GM23338 (cell line): ENCODE data around the gene CYP27A1. TPM values are rescaled to one million over a fixed set of nuclear protein-coding genes. Genes with fewer than 3 reads are reported as not detected.

Source experiments
- ATAC-seq: fragments of 200-7000 bp; cut with Tn5 transposase; 3 replicates; pipeline ENCODE4 v1.9.1; 2020
- DNase-seq: peaks from one replicate; pipeline ENCODE4 v3.0.0-alpha.2; 2015; ENCODE audit warnings: low spot score
- H2AFZ ChIP-seq: fragments of 200-600 bp; sonication (generic); 2 replicates; pipeline ENCODE4 v1.8.0; 2016; ENCODE audit warnings: antibody characterized with exemption, mild to moderate bottlenecking, moderate library complexity
- H3F3A ChIP-seq: fragments of 200-600 bp; sonication (generic); replicated peaks from 2 replicates; pipeline ENCODE4 v1.8.0; 2017; ENCODE audit warnings: antibody characterized with exemption, mixed run types, low read depth
- H3K27ac ChIP-seq: fragments of 200-600 bp; sonication (generic); 2 replicates; pipeline ENCODE4 v1.6.1; 2016; ENCODE audit warnings: low read depth
- H3K27me3 ChIP-seq: fragments of 200-600 bp; sonication (generic); 2 replicates; pipeline ENCODE4 v1.8.0; 2016; ENCODE audit warnings: mild to moderate bottlenecking, mixed run types, moderate library complexity; ENCODE audit not compliant: insufficient read depth
- H3K36me3 ChIP-seq: fragments of 200-600 bp; sonication (generic); 2 replicates; pipeline ENCODE4 v1.8.0; 2016; ENCODE audit warnings: mild to moderate bottlenecking; ENCODE audit not compliant: insufficient read depth
- H3K4me1 ChIP-seq: fragments of 200-600 bp; sonication (generic); 2 replicates; pipeline ENCODE4 v1.8.0; 2016; ENCODE audit warnings: mild to moderate bottlenecking, moderate library complexity; ENCODE audit not compliant: insufficient read depth
- H3K4me2 ChIP-seq: fragments of 200-600 bp; sonication (generic); 2 replicates; pipeline ENCODE4 v1.7.1; 2017; ENCODE audit warnings: mixed run types
- H3K4me3 ChIP-seq: fragments of 200-600 bp; sonication (generic); 2 replicates; pipeline ENCODE4 v1.6.1; 2016; ENCODE audit warnings: mixed run types
- H3K79me2 ChIP-seq: fragments of 200-600 bp; sonication (generic); replicated peaks from 2 replicates; pipeline ENCODE4 v1.8.0; 2017; ENCODE audit warnings: mild to moderate bottlenecking; ENCODE audit not compliant: insufficient read depth
- H3K9me2 ChIP-seq: fragments of 200-600 bp; sonication (generic); 2 replicates; pipeline ENCODE4 v1.8.0; 2017; ENCODE audit not compliant: insufficient read depth
- H4K20me1 ChIP-seq: fragments of 200-600 bp; sonication (generic); replicated peaks from 2 replicates; pipeline ENCODE4 v1.8.0; 2017; ENCODE audit warnings: mild to moderate bottlenecking; ENCODE audit not compliant: insufficient read depth
- H3K27ac Mint-ChIP-seq: 2 replicates; pipeline ENCODE4 v1.8.0; 2020; ENCODE audit warnings: inconsistent platforms, mild to moderate bottlenecking, moderate library complexity, mixed read lengths
- H3K27me3 Mint-ChIP-seq: 3 replicates; pipeline ENCODE4 v1.8.0; 2022; ENCODE audit warnings: low read depth, mild to moderate bottlenecking, moderate library complexity, mixed read lengths, inconsistent platforms; ENCODE audit not compliant: insufficient read depth, poor library complexity
- H3K36me3 Mint-ChIP-seq: 3 replicates; pipeline ENCODE4 v1.8.0; 2021; ENCODE audit warnings: low read depth, mild to moderate bottlenecking, inconsistent platforms, moderate library complexity, mixed read lengths
- H3K4me1 Mint-ChIP-seq: 3 replicates; pipeline ENCODE4 v1.8.0; 2020; ENCODE audit warnings: mild to moderate bottlenecking, inconsistent platforms, mixed read lengths
- H3K4me3 Mint-ChIP-seq: 3 replicates; pipeline ENCODE4 v1.8.0; 2021; ENCODE audit warnings: moderate library complexity, mild to moderate bottlenecking, inconsistent platforms, mixed read lengths
- H3K9me3 Mint-ChIP-seq: 3 replicates; pipeline ENCODE4 v1.8.0; 2020; ENCODE audit warnings: moderate library complexity, mild to moderate bottlenecking, inconsistent platforms, mixed read lengths
- CREB1 ChIP-seq: fragments of 250-450 bp; sonication (Bioruptor Pico); IDR thresholded peaks from 2 replicates; pipeline ENCODE4 v1.5.0; 2020; ENCODE audit warnings: low read depth, mild to moderate bottlenecking, moderate library complexity
- EZH2 ChIP-seq: fragments of 200-600 bp; sonication (generic); IDR thresholded peaks from one replicate; pipeline ENCODE4 v1.8.0; 2017; ENCODE audit warnings: antibody characterized with exemption, mild to moderate bottlenecking, low read depth; ENCODE audit not compliant: unreplicated experiment
- EZH2phosphoT487 ChIP-seq: fragments of 200-600 bp; sonication (generic); IDR thresholded peaks from one replicate; pipeline ENCODE4 v1.8.1; 2018; ENCODE audit warnings: antibody characterized with exemption; ENCODE audit not compliant: unreplicated experiment
- JUNB ChIP-seq: IDR thresholded peaks from one replicate; pipeline ENCODE4 v1.6.1; 2016; ENCODE audit warnings: antibody characterized with exemption; ENCODE audit not compliant: unreplicated experiment
- NANOG ChIP-seq: IDR thresholded peaks from 2 replicates; pipeline ENCODE4 v1.6.1; 2016; ENCODE audit warnings: antibody characterized with exemption, borderline replicate concordance
- POLR2AphosphoS5 ChIP-seq: IDR thresholded peaks from 2 replicates; pipeline ENCODE4 v1.6.1; 2016; ENCODE audit warnings: antibody characterized with exemption, low read depth
- STAT1 ChIP-seq: IDR thresholded peaks from one replicate; pipeline ENCODE4 v1.6.1; 2016; ENCODE audit warnings: antibody characterized with exemption; ENCODE audit not compliant: unreplicated experiment
- ZNF114 ChIP-seq: fragments of 250-450 bp; sonication (Bioruptor Pico); IDR thresholded peaks from 2 replicates; pipeline ENCODE4 v1.5.0; 2020; ENCODE audit warnings: mild to moderate bottlenecking, moderate library complexity
- ZNF331 ChIP-seq: fragments of 250-450 bp; sonication (Bioruptor Pico); IDR thresholded peaks from 2 replicates; pipeline ENCODE4 v1.5.0; 2020; ENCODE audit warnings: low read depth, mild to moderate bottlenecking, moderate library complexity
- polyA plus RNA-seq: library from polyadenylated mRNA; unstranded; fragments of >200 nt; fragmentation: Nextera tagmentation; extraction: Ambion mirVana; gene quantifications from 2 replicates; pipeline ENCODE4 v1.2.1, GENCODE V29; 2016
- total RNA-seq: library from RNA; depleted of rRNA; stranded (reverse); fragments of >200 nt; shearing (Covaris generic); gene quantifications from 2 replicates; pipeline ENCODE4 v1.2.3, GENCODE V29; 2014
- TF ChIP-seq, protein P1 (sequence below): IDR thresholded peaks from one replicate; pipeline ENCODE4 v1.6.1; 2018; ENCODE audit warnings: antibody characterized with exemption; ENCODE audit not compliant: unreplicated experiment
- TF ChIP-seq, protein P2 (sequence below), 2 experiments: fragments of 200-600 bp in 1 of 2; sonication (generic) in 1 of 2; conservative IDR thresholded peaks; 2 replicates each; pipeline versions ENCODE4 v1.5.1 to v1.6.1; 2016 to 2017; ENCODE audit warnings: antibody characterized with exemption in 2 of 2, low read depth in 2 of 2, mild to moderate bottlenecking in 2 of 2, moderate library complexity in 1 of 2
- TF ChIP-seq, protein P3 (sequence below): fragments of 250-450 bp; sonication (Bioruptor Pico); IDR thresholded peaks from 2 replicates; pipeline ENCODE4 v1.5.0; 2020; ENCODE audit warnings: mild to moderate bottlenecking, moderate library complexity
- TF ChIP-seq, protein P4 (sequence below): IDR thresholded peaks from 2 replicates; pipeline ENCODE4 v1.6.1; 2016; ENCODE audit warnings: antibody characterized with exemption

The CYP27A1 gene
- total and polyA plus RNA-seq, 2 experiments from 2014 or later, result 2.2 to 6.9 TPM

DNA sequence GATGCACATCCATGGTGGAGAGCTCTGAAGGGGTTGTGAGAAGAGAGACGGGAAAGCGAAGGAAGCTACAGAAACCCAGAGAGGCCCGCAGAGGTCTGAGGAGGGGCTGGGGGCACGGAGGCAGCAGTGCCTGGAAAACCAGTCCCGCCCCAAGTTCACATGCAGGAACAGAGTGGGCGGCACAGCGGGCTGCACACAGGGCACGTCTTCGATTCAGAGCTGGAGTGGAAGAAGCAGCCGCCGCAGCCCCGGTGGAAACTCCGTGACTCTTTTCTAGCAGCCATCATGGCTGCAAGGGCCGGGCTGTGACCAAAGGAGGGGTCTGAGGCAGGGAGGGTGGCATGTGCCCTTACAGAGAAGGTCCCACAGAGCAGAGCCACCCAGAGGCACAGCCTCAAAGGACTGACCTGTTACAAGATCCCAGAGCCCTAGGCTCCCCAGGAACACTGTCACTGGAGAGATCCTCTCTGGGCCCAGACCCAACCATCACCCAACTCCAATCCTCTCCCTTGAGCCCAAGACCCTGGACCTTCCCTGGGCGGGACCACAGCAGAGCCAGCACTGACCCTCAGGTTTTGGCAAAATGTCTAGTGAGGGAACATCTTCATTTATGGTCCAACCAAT is 38.9 kb downstream of the CYP27A1 start:
- Mint-ChIP-seq H3K4me1 (peaks cover 13% of the 10 kb centered on the region), H3K27me3 (peaks cover 7% of the 10 kb centered on the region), H3K4me3 (no peak overlapping the region; the same call in 2 of the 3 replicates), H3K36me3 (no peaks in the 10 kb centered on the region), H3K27ac (no peak overlapping the region), H3K9me3 (no peaks in the 10 kb centered on the region)
- H3K27me3 ChIP-seq, result no peaks in the 10 kb centered on the region
- no peaks in the 10 kb centered on the region for H3K36me3 ChIP-seq
- H3K4me2 ChIP-seq, result no peak overlapping the region
- ATAC-seq (no peak), DNase-seq (no peak)
- H3K79me2 ChIP-seq, result no peaks in the 10 kb centered on the region
- H3K27ac ChIP-seq, result no peak overlapping the region
- H3K9me2 ChIP-seq, result no peaks in the 10 kb centered on the region
- no peaks in the 10 kb centered on the region for H4K20me1 ChIP-seq
- H2AFZ ChIP-seq, result no peak overlapping the region
- no peak overlapping the region for H3K4me3 ChIP-seq
- TF ChIP-seq, protein P1, sequence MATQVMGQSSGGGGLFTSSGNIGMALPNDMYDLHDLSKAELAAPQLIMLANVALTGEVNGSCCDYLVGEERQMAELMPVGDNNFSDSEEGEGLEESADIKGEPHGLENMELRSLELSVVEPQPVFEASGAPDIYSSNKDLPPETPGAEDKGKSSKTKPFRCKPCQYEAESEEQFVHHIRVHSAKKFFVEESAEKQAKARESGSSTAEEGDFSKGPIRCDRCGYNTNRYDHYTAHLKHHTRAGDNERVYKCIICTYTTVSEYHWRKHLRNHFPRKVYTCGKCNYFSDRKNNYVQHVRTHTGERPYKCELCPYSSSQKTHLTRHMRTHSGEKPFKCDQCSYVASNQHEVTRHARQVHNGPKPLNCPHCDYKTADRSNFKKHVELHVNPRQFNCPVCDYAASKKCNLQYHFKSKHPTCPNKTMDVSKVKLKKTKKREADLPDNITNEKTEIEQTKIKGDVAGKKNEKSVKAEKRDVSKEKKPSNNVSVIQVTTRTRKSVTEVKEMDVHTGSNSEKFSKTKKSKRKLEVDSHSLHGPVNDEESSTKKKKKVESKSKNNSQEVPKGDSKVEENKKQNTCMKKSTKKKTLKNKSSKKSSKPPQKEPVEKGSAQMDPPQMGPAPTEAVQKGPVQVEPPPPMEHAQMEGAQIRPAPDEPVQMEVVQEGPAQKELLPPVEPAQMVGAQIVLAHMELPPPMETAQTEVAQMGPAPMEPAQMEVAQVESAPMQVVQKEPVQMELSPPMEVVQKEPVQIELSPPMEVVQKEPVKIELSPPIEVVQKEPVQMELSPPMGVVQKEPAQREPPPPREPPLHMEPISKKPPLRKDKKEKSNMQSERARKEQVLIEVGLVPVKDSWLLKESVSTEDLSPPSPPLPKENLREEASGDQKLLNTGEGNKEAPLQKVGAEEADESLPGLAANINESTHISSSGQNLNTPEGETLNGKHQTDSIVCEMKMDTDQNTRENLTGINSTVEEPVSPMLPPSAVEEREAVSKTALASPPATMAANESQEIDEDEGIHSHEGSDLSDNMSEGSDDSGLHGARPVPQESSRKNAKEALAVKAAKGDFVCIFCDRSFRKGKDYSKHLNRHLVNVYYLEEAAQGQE, result no peak
- TF ChIP-seq NANOG (no peak), JUNB (no peak), EZH2phosphoT487 (no peak), ZNF114 (CRISPR knock-in tag) (no peak), CREB1 (no peak), ZNF331 (CRISPR knock-in tag) (no peak), EZH2 (no peak), STAT1 (no peak), POLR2AphosphoS5 (no peak)
- TF ChIP-seq, protein P2, sequence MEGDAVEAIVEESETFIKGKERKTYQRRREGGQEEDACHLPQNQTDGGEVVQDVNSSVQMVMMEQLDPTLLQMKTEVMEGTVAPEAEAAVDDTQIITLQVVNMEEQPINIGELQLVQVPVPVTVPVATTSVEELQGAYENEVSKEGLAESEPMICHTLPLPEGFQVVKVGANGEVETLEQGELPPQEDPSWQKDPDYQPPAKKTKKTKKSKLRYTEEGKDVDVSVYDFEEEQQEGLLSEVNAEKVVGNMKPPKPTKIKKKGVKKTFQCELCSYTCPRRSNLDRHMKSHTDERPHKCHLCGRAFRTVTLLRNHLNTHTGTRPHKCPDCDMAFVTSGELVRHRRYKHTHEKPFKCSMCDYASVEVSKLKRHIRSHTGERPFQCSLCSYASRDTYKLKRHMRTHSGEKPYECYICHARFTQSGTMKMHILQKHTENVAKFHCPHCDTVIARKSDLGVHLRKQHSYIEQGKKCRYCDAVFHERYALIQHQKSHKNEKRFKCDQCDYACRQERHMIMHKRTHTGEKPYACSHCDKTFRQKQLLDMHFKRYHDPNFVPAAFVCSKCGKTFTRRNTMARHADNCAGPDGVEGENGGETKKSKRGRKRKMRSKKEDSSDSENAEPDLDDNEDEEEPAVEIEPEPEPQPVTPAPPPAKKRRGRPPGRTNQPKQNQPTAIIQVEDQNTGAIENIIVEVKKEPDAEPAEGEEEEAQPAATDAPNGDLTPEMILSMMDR (conservative IDR thresholded peaks at IDR 0.05; ENCODE audit: low read depth in 2 of 2), result no peak
- TF ChIP-seq, protein P3, sequence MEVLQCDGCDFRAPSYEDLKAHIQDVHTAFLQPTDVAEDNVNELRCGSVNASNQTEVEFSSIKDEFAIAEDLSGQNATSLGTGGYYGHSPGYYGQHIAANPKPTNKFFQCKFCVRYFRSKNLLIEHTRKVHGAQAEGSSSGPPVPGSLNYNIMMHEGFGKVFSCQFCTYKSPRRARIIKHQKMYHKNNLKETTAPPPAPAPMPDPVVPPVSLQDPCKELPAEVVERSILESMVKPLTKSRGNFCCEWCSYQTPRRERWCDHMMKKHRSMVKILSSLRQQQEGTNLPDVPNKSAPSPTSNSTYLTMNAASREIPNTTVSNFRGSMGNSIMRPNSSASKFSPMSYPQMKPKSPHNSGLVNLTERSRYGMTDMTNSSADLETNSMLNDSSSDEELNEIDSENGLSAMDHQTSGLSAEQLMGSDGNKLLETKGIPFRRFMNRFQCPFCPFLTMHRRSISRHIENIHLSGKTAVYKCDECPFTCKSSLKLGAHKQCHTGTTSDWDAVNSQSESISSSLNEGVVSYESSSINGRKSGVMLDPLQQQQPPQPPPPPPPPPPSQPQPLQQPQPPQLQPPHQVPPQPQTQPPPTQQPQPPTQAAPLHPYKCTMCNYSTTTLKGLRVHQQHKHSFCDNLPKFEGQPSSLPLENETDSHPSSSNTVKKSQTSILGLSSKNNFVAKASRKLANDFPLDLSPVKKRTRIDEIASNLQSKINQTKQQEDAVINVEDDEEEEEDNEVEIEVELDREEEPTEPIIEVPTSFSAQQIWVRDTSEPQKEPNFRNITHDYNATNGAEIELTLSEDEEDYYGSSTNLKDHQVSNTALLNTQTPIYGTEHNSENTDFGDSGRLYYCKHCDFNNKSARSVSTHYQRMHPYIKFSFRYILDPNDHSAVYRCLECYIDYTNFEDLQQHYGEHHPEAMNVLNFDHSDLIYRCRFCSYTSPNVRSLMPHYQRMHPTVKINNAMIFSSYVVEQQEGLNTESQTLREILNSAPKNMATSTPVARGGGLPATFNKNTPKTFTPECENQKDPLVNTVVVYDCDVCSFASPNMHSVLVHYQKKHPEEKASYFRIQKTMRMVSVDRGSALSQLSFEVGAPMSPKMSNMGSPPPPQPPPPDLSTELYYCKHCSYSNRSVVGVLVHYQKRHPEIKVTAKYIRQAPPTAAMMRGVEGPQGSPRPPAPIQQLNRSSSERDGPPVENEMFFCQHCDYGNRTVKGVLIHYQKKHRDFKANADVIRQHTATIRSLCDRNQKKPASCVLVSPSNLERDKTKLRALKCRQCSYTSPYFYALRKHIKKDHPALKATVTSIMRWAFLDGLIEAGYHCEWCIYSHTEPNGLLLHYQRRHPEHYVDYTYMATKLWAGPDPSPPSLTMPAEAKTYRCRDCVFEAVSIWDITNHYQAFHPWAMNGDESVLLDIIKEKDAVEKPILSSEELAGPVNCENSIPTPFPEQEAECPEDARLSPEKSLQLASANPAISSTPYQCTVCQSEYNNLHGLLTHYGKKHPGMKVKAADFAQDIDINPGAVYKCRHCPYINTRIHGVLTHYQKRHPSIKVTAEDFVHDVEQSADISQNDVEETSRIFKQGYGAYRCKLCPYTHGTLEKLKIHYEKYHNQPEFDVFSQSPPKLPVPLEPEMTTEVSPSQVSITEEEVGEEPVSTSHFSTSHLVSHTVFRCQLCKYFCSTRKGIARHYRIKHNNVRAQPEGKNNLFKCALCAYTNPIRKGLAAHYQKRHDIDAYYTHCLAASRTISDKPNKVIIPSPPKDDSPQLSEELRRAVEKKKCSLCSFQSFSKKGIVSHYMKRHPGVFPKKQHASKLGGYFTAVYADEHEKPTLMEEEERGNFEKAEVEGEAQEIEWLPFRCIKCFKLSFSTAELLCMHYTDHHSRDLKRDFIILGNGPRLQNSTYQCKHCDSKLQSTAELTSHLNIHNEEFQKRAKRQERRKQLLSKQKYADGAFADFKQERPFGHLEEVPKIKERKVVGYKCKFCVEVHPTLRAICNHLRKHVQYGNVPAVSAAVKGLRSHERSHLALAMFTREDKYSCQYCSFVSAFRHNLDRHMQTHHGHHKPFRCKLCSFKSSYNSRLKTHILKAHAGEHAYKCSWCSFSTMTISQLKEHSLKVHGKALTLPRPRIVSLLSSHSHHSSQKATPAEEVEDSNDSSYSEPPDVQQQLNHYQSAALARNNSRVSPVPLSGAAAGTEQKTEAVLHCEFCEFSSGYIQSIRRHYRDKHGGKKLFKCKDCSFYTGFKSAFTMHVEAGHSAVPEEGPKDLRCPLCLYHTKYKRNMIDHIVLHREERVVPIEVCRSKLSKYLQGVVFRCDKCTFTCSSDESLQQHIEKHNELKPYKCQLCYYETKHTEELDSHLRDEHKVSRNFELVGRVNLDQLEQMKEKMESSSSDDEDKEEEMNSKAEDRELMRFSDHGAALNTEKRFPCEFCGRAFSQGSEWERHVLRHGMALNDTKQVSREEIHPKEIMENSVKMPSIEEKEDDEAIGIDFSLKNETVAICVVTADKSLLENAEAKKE (CRISPR knock-in tag), result no peak
- TF ChIP-seq, protein P4, sequence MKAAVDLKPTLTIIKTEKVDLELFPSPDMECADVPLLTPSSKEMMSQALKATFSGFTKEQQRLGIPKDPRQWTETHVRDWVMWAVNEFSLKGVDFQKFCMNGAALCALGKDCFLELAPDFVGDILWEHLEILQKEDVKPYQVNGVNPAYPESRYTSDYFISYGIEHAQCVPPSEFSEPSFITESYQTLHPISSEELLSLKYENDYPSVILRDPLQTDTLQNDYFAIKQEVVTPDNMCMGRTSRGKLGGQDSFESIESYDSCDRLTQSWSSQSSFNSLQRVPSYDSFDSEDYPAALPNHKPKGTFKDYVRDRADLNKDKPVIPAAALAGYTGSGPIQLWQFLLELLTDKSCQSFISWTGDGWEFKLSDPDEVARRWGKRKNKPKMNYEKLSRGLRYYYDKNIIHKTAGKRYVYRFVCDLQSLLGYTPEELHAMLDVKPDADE, result no peak
- no peaks in the 10 kb centered on the region for H3K4me1 ChIP-seq
- no peaks in the 10 kb centered on the region for H3F3A ChIP-seq
